ENCODE data around the gene LAMP1. TPM values are rescaled to one million over a fixed set of nuclear protein-coding genes. Genes with fewer than 3 reads are reported as not detected.
A peak's percentile ranks its signal among the peaks of the same experiment; 100 is the strongest.

Gene LAMP1
- total RNA-seq, 1 donor from 2014 or later = 77.8 TPM

- Histone ChIP-seq H3K9me3 (no peaks in the 10 kb centered on the region), H3K36me3 (no peaks in the 10 kb centered on the region), H3K4me3 (no peak overlapping the region), H3K4me1 (peaks cover 16% of the 10 kb centered on the region), H3K27me3 (no peaks in the 10 kb centered on the region), H3K27ac (no peak overlapping the region)
- DNase-seq (ENCODE audit: extremely low spot score in 2 of 2) = no peak
- intact Hi-C loops (cut with DNase I) = no loop called here
- TF ChIP-seq CTCF (IDR thresholded peaks at IDR 0.05) (no peak), POLR2AphosphoS5 (IDR thresholded peaks at IDR 0.05; ENCODE audit: insufficient read depth in 1 of 2, low read depth in 1 of 2) (no peak), POLR2A (IDR thresholded peaks at IDR 0.05) (no peak)
These were observed 8.2 kb upstream of the LAMP1 start for GRCh38 chr13:113288880-113289279.

- H3K36me3 ChIP-seq = no peaks in the 10 kb centered on the region
- peaks cover 16% of the 10 kb centered on the region for H3K4me1 ChIP-seq
- no peak overlapping the region for H3K4me3 ChIP-seq
- intact Hi-C loops (cut with DNase I) = loop anchor here (10.0 kb wide), 1 partner anchor 86 kb away; the partner anchor contains the start of genes CUL4A and PCID2
- no peak overlapping the region for H3K27ac ChIP-seq
- H3K27me3 ChIP-seq = no peaks in the 10 kb centered on the region
- H3K9me3 ChIP-seq = no peaks in the 10 kb centered on the region
- no peak for DNase-seq (ENCODE audit: extremely low spot score in 2 of 2)
- TF ChIP-seq POLR2AphosphoS5 (IDR thresholded peaks at IDR 0.05; ENCODE audit: insufficient read depth in 1 of 2, low read depth in 1 of 2) = no peak
- no peak for TF ChIP-seq CTCF (IDR thresholded peaks at IDR 0.05)
- no peak for TF ChIP-seq POLR2A (IDR thresholded peaks at IDR 0.05)
These were observed 5.9 kb upstream of the LAMP1 start for GRCh38 chr13:113291129-113291528.

GRCh38 chr13:113292021-113292862 lies 4.8 kb upstream of the LAMP1 start:
- no peak for DNase-seq (ENCODE audit: extremely low spot score in 2 of 2)
- Histone ChIP-seq H3K27ac (peak overlapping the region; percentile 57), H3K4me1 (peaks cover 16% of the 10 kb centered on the region), H3K36me3 (no peaks in the 10 kb centered on the region), H3K27me3 (no peaks in the 10 kb centered on the region), H3K4me3 (peak overlapping the region; percentile 34 to 39), H3K9me3 (no peaks in the 10 kb centered on the region)
- intact Hi-C loops (cut with DNase I) = loop anchor here (10.0 kb wide), 1 partner anchor 87 kb away; the partner anchor contains the start of genes CUL4A and PCID2
- no peak for TF ChIP-seq POLR2AphosphoS5 (IDR thresholded peaks at IDR 0.05; ENCODE audit: insufficient read depth in 1 of 2, low read depth in 1 of 2)

DNA sequence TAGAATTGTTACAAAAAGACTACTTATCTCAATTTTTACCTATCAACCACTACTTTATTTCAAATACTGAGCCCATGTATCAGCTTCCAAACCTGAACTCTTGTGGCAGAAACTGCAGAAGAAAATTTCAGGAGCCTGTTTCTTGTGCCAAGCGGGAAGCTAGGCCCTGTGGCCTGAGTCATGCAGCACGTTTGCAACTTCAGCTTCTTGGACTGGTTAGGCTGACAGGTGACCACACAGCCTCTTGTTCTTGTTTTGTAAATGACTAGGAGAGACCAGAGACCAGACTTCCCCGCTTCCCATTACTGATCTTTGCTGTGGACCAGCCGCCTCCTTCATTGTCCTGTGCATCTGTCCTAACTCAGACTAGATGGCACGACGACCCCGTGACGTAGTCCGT lies 3.4 kb upstream of the LAMP1 start:
- no peak for DNase-seq (ENCODE audit: extremely low spot score in 2 of 2)
- Histone ChIP-seq H3K9me3 (no peaks in the 10 kb centered on the region), H3K27ac (no peak overlapping the region), H3K36me3 (no peaks in the 10 kb centered on the region), H3K4me3 (no peak overlapping the region), H3K27me3 (no peaks in the 10 kb centered on the region), H3K4me1 (peaks cover 26% of the 10 kb centered on the region)
- TF ChIP-seq POLR2A (IDR thresholded peaks at IDR 0.05) (no peak), CTCF (IDR thresholded peaks at IDR 0.05) (no peak)
- intact Hi-C loops (cut with DNase I) = loop anchor here (10.0 kb wide), 1 partner anchor 89 kb away; the partner anchor contains the start of genes CUL4A and PCID2

- H3K4me3 ChIP-seq = no peak overlapping the region
- no peak for TF ChIP-seq CTCF (IDR thresholded peaks at IDR 0.05)
- TF ChIP-seq POLR2A (IDR thresholded peaks at IDR 0.05) = no peak
- no peak for TF ChIP-seq POLR2AphosphoS5 (IDR thresholded peaks at IDR 0.05; ENCODE audit: insufficient read depth in 1 of 2, low read depth in 1 of 2)
- H3K4me1 ChIP-seq = peaks cover 42% of the 10 kb centered on the region
- intact Hi-C loops (cut with DNase I) = loop anchor here (5.0 to 10.0 kb wide), 2 partner anchors 72 to 91 kb away; partner anchors contain the start of genes CUL4A and PCID2
- no peaks in the 10 kb centered on the region for H3K27me3 ChIP-seq
- no peak for DNase-seq (ENCODE audit: extremely low spot score in 2 of 2)
- no peak overlapping the region for H3K27ac ChIP-seq
- no peaks in the 10 kb centered on the region for H3K9me3 ChIP-seq
- H3K36me3 ChIP-seq = no peaks in the 10 kb centered on the region
These were observed 1.3 kb upstream of the LAMP1 start for GRCh38 chr13:113295776-113296175.
